HepG2 (cell line): ENCODE measurements around the gene ADGRG6. TPM values are rescaled to one million over a fixed set of nuclear protein-coding genes. Genes with fewer than 3 reads are reported as not detected.
A peak's percentile ranks its signal among the peaks of the same experiment; 100 is the strongest.

Source experiments
- HBP1 ChIP-seq: IDR thresholded peaks from 2 replicates; pipeline ENCODE4 v1.6.1; 2016; ENCODE audit warnings: low read depth, control low read depth
- JDP2 ChIP-seq: sonication (generic); formaldehyde crosslinking; IDR thresholded peaks from 2 replicates; pipeline ENCODE4 v1.8.1; 2022; ENCODE audit warnings: missing genetic modification reagents, borderline replicate concordance
- KDM3A ChIP-seq: IDR thresholded peaks from 2 replicates; pipeline ENCODE4 v1.6.1; 2018; ENCODE audit warnings: low read depth, missing compliant biosample characterization
- NFE2 ChIP-seq: sonication (generic); formaldehyde crosslinking; IDR thresholded peaks from 2 replicates; pipeline ENCODE4 v1.4.0; 2020; ENCODE audit warnings: missing genetic modification reagents
- TFDP2 ChIP-seq: sonication (generic); formaldehyde crosslinking; IDR thresholded peaks from 2 replicates; pipeline ENCODE4 v1.4.0; 2020; ENCODE audit warnings: missing genetic modification reagents
- ZBTB46 ChIP-seq: sonication (generic); formaldehyde crosslinking; IDR thresholded peaks from 2 replicates; pipeline ENCODE4 v1.4.0; 2020; ENCODE audit warnings: mild to moderate bottlenecking, missing genetic modification reagents, borderline replicate concordance
- ZBTB49 ChIP-seq: sonication (generic); formaldehyde crosslinking; IDR thresholded peaks from 2 replicates; pipeline ENCODE4 v1.4.0; 2020; ENCODE audit warnings: missing genetic modification reagents, borderline replicate concordance
- ZFP82 ChIP-seq: sonication (generic); formaldehyde crosslinking; IDR thresholded peaks from 2 replicates; pipeline ENCODE4 v1.5.1; 2020; ENCODE audit warnings: mild to moderate bottlenecking, missing genetic modification reagents, borderline replicate concordance
- ZNF317 ChIP-seq: sonication (generic); formaldehyde crosslinking; IDR thresholded peaks from 2 replicates; pipeline ENCODE4 v1.5.0; 2020; ENCODE audit warnings: mild to moderate bottlenecking, missing genetic modification reagents
- ZNF318 ChIP-seq: sonication (generic); formaldehyde crosslinking; IDR thresholded peaks from 2 replicates; pipeline ENCODE4 v1.4.0; 2020; ENCODE audit warnings: mild to moderate bottlenecking, missing genetic modification reagents
- ZNF335 ChIP-seq: sonication (generic); formaldehyde crosslinking; IDR thresholded peaks from 2 replicates; pipeline ENCODE4 v1.4.0; 2020; ENCODE audit warnings: missing genetic modification reagents
- ZNF547 ChIP-seq: sonication (generic); formaldehyde crosslinking; IDR thresholded peaks from 2 replicates; pipeline ENCODE4 v1.5.1; 2020; ENCODE audit warnings: mild to moderate bottlenecking, missing genetic modification reagents
- ZNF563 ChIP-seq: sonication (generic); formaldehyde crosslinking; IDR thresholded peaks from 2 replicates; pipeline ENCODE4 v1.8.0; 2022; ENCODE audit warnings: mild to moderate bottlenecking, moderate library complexity, missing genetic modification reagents
- ZNF577 ChIP-seq: sonication (generic); formaldehyde crosslinking; IDR thresholded peaks from 2 replicates; pipeline ENCODE4 v1.4.0; 2020; ENCODE audit warnings: mild to moderate bottlenecking, low read depth, missing genetic modification reagents, borderline replicate concordance
- polyA plus RNA-seq, 8 experiments: library from polyadenylated mRNA; depleted of rRNA in 3 of 8; stranded (reverse) in 7 of 8; unstranded in 1 of 8; fragments of >200 nt; fragmentation: Illumina TruSeq in 4 of 8; extraction: Trizol in 4 of 8; gene quantifications; 2 replicates each; pipeline versions ENCODE4 v1.2.1 to v1.2.3, GENCODE V29; 2011 to 2016; ENCODE audit warnings: low read depth in 4 of 8, missing spikeins in 1 of 8, mixed read lengths in 1 of 8; ENCODE audit not compliant: insufficient read depth in 1 of 8
- total RNA-seq, 5 experiments: library from RNA; depleted of rRNA; stranded (reverse); fragments of >200 nt; fragmentation: Illumina TruSeq; extraction: Trizol; gene quantifications; 2 replicates each; pipeline ENCODE4 v1.2.3, GENCODE V29; 2016; ENCODE audit warnings: low read depth in 1 of 5

ADGRG6 gene
- total and polyA plus RNA-seq, 2 of the 13 experiments (the other 11 are each of a cell fraction or from before 2014, with no cell fraction given) = 129 to 249 TPM

GRCh38 chr6:142349215-142349823, 47.5 kb downstream of the ADGRG6 start (continued):
- TF ChIP-seq ZNF318 (CRISPR knock-in tag) = no peak
- no peak for TF ChIP-seq ZFP82 (CRISPR knock-in tag)
- no peak for TF ChIP-seq TFDP2 (CRISPR knock-in tag)
- TF ChIP-seq ZBTB49 = no peak
- no peak for TF ChIP-seq KDM3A (CRISPR knock-in tag)
- no peak for TF ChIP-seq ZNF577 (CRISPR knock-in tag)
- no peak for TF ChIP-seq ZNF317 (CRISPR knock-in tag)
- no peak for TF ChIP-seq ZBTB46 (CRISPR knock-in tag)
- no peak for TF ChIP-seq JDP2 (CRISPR knock-in tag)
- TF ChIP-seq HBP1 (CRISPR knock-in tag) = peak; percentile 69; the same call in 1 of the 2 replicates
- no peak for TF ChIP-seq NFE2 (CRISPR knock-in tag)
- no peak for TF ChIP-seq ZNF547 (CRISPR knock-in tag)
- no peak for TF ChIP-seq ZNF335 (CRISPR knock-in tag)
- TF ChIP-seq ZNF563 (CRISPR knock-in tag) = no peak
